RWPE1 (cell line): ENCODE measurements around the gene CTSO.

Source experiments
- CTCF ChIA-PET: fragments of 350-600 bp; sonication (Branson Sonifier 250); formaldehyde crosslinking; extraction: SDS; loops from one replicate; lab custom pipeline; 2021; lab: Yijun Ruan, JAX
- POLR2A ChIA-PET: fragments of 400-600 bp; formaldehyde crosslinking; extraction: SDS; loops from one replicate; lab custom pipeline; 2020; ENCODE audit warnings: antibody characterized with exemption; ENCODE audit not compliant: low non-redundant PET; lab: Yijun Ruan, JAX
- DNase-seq: peaks from one replicate; pipeline ENCODE4 v3.0.0; 2012; ENCODE audit warnings: low spot score
- H3K27ac ChIP-seq: fragments of 450-650 bp; 2 replicates; pipeline ENCODE4 v1.5.1; 2017
- CTCF ChIP-seq: fragments of 450-650 bp; conservative IDR thresholded peaks from 2 replicates; pipeline ENCODE4 v1.5.1; 2017; ENCODE audit warnings: low read depth, mild to moderate bottlenecking

CTSO gene

GRCh38 chr4:155950461-155950860 is 3.2 kb downstream of the CTSO start:
- no peak for TF ChIP-seq CTCF
- ChIA-PET CTCF (interaction anchor here (0.7 kb wide), 1 partner anchor 373 kb away, joined by 3 read pairs; no protein-coding TSS in a partner anchor), POLR2A (no interaction called here)
- H3K27ac ChIP-seq, result no peak overlapping the region
- DNase-seq, result no peak

GRCh38 chr4:155948541-155948940 is 5.1 kb downstream of the CTSO start:
- POLR2A ChIA-PET, result no interaction called here
- DNase-seq, result no peak
- H3K27ac ChIP-seq, result no peak overlapping the region
- CTCF ChIA-PET, result no interaction called here
- no peak for TF ChIP-seq CTCF

- no peak for DNase-seq
These were observed 7.2 kb downstream of the CTSO start for GRCh38 chr4:155946486-155946885.

GRCh38 chr4:155944516-155944915 is 9.2 kb downstream of the CTSO start:
- H3K27ac ChIP-seq, result no peak overlapping the region
- no peak for DNase-seq
- ChIA-PET CTCF (no interaction called here), POLR2A (interaction anchor here (0.6 kb wide), 1 partner anchor 139 kb away, joined by 5 read pairs; no protein-coding TSS in a partner anchor)
- no peak for TF ChIP-seq CTCF

More at GRCh38 chr4:155946486-155946885, 7.2 kb downstream of the CTSO start:
- POLR2A ChIA-PET, result no interaction called here
- CTCF ChIA-PET, result no interaction called here
- no peak overlapping the region for H3K27ac ChIP-seq
- no peak for TF ChIP-seq CTCF

GRCh38 chr4:155943605-155944291 is 9.9 kb downstream of the CTSO start:
- DNase-seq, result no peak
- no peak for TF ChIP-seq CTCF
- POLR2A ChIA-PET, result no interaction called here
- CTCF ChIA-PET, result no interaction called here
- no peak overlapping the region for H3K27ac ChIP-seq

- no peak overlapping the region for H3K27ac ChIP-seq
- CTCF ChIA-PET, result no interaction called here
- no peak for TF ChIP-seq CTCF
- DNase-seq, result no peak
- POLR2A ChIA-PET, result no interaction called here
These were observed 11.8 kb downstream of the CTSO start for GRCh38 chr4:155941820-155942219.
